GM18517 (cell line): ENCODE results near the gene IMMP2L.

Experiments used
- ATAC-seq: cut with Tn5 transposase; IDR thresholded peaks from one replicate; pipeline ENCODE4 v1.9.1; 2021; ENCODE audit warnings: mild to moderate bottlenecking, moderate library complexity; ENCODE audit not compliant: unreplicated experiment

Gene IMMP2L

DNA sequence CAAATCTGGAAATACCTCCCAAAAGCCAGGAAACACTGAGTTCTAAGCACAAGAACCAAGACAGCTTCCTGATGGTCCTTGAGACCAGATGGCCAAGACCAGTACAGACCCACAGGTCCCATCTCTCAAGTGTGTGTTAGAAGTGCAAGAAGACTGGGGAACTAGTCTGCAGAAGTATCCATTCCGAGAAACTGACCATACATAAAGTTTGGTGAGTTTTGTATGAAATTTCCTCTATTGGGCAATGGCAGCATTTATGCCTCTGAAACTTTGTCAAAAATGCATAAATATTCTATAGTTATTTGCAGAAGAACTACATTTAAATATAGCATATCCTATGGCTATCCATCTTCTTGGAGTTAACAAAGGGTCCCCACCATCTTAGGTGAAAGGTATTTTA lies 333.9 kb downstream of the IMMP2L start:
- no peak for ATAC-seq

DNA sequence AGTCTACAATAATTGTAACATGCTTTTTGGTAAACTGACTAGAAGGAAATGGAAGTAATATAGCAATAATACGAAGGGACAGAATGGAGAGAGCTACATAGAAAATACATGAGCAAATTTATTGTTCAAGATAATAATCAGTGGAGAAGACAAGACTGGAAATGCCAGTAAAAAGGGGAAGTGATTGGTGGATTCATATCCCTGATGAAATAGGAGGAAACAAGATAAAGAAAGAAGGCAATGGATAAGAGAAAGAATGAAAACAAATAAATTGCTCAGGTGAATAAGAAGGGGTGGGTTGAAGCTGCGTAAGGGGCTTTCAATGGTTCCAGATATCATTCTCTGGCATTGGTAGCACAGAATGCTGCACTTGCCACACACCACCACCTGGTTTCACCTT lies 335.5 kb downstream of the IMMP2L start:
- no peak for ATAC-seq

DNA sequence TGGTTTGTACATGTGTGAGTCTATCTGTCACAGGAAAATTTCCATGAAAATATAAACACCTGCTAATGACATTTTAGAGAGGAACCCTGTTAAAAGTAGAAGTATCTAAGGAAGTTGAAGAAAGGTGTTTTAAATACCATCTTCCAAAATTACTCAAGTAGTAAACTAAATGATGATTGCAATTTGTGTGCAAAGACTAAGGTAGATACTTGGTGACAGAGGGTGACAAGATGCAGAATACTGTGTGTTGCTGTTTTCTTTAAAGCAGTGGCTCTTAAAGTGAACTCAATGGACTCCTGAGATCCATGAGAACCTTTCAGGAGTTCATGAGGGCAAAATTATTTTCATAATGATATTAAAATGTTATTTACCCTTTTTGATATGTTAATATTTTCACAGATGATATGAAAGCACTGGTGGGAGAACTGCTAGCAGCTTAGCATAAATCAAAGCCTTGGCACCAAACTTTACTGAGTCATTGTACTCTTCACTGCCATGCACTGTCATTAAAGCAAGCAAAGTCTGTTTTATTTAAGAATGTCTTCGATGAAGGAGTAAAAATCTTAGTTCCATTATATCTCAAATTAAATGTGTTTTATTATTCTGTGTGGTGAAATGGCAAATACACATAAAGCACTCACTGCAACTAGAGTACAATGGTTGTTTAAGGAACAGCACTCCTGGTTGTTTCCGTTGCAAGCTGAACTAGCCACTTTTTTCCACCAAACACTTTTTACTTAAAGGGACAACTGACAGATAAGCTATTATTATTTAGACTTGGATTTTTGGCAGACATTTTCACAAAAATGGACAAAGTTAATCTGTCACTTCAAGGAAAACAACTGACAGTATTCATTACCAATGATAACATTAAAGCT lies 337.7 kb downstream of the IMMP2L start:
- ATAC-seq: no peak

DNA sequence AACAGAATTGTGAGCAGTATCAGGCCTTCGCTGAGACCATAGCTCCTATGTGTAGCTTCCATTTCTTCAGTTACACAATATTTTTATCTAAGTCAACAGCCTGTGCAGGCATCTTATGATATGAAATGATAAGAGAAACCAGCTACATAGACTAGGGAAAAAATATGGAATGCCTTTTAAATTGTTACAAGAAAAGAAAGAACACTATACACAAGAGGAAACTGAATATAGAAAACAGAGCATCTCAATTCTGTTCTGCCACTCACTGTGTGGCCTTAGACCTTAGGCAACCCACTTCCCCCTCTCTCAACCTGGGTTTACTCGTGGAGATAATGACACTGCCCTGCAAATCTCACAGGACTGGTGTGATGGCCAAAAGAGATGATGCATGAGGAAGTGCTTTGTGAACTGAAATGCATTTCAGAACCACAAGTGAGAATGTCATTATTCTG lies 338.5 kb downstream of the IMMP2L start:
- ATAC-seq: no peak

DNA sequence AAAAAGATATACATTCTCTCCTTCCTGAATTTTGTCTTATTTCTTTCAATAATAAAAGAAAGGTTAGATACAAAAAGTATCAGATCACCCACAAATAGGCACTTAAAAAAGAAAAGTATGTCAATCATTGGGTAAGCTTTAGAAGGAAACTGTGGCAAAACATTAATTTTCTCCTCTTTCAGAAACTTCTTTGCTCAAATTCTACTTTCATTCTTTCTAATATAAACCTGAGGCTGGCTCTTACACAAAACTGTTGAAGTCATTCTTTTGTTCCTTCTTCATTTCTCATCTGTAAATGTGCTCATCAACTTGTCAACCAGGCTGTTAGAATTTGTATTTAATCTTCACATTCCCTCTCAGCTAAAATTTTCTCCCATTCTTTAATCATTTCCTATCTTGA lies 346.7 kb downstream of the IMMP2L start:
- no peak for ATAC-seq

DNA sequence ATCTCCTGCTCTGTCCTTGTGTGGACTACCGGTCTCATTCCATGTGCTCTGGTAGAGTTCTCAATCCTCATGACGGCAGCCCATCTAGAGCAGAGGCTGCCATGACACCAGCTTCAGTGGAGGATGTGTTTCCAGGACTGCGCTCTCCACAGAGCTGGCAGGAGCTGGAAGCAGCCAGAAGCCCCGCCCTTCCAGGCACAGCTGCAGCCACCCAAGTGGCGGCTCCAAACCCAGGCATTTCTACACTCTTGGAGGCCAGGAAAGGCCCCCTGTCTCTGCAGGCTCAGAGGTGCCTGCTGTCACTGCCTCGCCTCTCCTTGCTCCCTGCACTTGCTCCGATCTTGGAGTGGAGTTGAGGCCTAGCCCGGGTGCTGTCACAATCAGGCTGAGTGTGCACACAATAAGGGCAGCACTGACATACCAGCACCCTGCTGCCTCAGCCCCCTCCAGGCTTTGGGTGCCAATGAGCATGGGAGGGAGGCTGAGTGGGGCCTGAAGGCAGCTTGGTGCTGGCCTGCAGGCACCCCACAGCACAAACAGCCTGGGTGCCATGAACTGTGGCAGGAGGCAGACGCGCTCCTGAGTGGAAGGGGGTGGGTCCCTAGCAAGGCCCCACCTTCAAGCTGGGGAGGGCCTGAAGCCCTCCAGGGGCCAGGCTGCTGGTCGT lies 349.3 kb downstream of the IMMP2L start:
- ATAC-seq: no peak

DNA sequence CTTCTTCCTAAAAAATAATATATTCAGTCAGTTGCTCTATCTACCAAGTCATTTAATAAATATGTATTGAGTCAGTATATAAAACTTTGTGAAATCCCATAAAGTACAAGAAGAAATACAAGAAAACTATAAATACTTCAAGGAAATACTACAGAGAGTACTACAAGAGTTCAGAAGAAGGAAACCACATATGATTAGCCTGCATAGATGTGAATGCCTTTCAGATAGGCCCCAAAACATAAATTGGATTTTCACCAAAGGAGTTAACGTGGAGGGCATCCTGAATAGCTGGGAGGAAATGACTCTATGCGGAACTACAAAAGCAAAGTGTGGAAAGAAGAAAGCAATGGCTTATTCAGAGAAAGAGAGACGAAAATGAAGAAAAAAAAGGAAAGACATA lies 351.3 kb downstream of the IMMP2L start:
- no peak for ATAC-seq

DNA sequence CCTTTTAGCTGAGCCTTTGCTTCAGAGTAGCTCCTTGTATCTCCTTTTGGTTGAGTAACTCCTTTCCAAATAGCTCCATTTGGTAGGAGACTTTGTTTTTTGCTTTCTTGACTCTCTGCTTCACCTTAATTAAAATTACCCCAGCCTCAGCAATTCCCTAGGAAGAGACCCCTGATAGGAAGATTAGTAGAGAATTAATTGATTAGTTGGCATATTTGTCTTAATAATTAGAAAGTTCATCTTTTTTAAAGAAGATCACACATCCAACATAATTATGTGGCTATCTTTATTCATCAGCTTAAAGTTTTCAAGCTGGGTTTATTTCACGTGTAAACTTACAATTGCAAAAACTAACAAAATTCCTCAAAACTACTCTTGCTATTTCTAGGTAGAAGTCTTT lies 352.2 kb downstream of the IMMP2L start:
- ATAC-seq: no peak

DNA sequence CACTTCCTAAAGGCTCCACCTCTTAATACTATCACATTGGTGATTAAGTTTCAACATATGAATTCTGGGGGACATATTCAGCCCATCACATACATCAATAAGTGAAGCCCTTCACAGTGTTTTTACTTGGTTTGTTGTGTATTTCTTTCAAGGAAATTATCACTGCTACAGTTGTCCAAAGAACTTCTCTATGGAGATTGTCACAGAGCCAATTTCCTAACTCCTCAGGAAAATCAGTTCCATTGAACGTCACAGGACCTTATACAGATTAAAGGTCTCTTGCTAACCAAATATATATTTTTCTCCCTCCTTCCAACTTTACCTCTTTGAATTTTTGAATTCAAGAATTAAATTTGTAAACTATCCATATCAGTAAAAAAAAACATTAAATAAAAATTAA lies 357.0 kb downstream of the IMMP2L start:
- ATAC-seq: no peak

DNA sequence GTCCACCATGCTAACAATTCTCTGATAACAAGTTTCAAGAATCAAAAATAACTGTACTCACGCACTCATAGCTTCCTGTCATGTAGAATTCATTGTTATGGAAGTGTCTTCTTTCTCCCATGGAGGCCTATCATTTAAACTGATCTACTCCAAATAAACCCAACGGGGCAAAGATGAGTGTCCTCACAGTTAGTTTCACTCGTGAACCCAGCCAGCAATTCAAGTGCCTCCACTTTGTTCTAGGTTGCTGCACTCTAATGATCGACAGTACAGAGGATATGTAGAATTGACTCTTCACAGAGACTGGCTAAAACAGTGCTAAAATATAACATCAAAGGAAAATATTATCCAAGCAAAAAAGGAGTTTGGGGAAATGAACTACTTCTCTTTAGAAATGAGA lies 360.0 kb downstream of the IMMP2L start:
- no peak for ATAC-seq

DNA sequence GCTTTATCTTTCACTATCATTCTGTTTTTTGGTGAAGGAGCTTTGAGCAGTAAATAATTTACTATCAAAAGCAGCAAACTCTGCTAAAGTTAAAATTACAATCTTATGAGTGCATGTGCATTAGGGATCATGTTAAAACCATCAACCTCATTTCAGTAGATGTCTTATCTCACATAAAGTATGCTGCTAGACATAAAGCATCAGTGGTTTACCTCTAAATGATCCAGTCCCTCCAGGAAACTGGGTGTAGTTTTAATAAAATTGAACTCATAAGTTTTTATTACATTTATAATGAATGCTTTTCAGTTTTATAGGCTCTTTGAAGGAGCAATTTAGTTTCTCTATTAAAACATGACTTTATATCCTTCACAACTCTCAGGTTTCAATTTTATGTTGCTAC lies 362.6 kb downstream of the IMMP2L start:
- no peak for ATAC-seq

DNA sequence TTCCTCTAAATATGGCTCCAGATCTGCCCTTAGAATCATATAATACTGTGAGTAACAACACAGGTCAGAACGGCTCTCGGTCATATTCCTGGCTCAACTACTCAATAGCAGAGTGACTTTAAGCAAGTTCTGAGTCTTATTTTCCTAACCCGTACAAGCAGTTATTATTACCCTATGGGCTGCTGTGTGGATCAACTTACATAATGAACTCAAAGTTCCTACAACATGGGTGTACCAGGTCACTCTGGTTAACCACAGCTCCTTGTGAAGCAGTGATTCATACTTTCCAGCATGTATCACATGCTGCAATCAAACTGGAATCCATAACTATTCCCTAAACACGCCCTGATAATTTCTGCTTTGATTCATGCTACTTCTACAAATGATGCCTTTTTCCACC lies 364.0 kb downstream of the IMMP2L start:
- no peak for ATAC-seq

DNA sequence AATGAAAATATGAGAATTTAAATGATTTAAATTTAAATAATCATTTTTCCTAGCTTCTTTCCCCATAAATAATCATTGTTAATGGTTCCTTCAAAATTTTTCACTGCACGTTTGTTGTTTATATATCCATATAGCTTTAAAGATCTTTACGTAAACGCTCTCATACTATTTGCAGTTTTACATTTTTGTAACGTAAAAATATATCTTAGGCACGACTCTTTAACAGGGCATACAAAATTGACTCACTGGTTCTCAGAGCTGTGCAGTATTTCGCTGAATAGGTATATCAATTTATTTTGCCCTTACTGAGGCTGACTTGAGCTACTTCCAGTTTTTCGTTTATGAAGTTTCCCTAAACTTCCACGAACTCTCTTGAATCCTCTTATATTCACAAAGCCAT lies 365.6 kb downstream of the IMMP2L start:
- ATAC-seq: no peak

DNA sequence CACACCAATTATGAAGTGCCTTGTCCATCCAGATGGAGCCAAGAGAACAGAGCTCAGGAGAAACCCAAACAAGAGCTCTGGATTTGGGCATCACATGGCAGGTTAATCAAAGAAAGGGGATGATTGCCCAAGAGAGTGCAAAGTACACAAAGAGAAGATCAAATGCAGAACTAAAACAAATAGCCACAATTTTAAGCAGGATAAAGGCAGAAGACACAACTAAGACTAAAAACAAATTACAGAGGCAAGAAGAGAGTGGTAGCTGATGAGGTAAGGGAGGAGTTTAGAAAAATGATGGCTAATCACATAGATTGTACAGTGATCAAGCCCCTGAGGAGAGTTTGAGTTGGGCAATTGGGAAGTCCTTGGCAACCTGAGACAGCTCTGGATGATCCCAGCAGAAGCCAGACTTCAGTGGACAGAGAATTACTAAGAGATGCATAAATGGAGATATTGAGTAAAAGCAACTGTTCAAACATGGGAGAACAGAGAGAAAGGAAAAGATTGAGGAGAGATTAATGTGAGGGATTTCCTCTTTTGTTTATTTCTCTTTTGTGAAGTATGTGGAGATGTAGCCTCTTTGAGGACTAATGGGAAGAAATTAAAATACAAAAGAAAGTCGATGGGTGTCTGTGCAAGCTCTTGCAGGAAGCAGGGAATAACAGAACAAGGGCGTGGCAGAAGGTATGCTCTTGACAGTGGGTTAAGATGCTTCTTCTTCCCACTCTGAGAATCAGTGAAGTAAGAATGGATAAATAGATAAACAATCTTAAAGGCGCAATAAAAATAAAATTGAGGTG lies 369.5 kb downstream of the IMMP2L start:
- no peak for ATAC-seq

DNA sequence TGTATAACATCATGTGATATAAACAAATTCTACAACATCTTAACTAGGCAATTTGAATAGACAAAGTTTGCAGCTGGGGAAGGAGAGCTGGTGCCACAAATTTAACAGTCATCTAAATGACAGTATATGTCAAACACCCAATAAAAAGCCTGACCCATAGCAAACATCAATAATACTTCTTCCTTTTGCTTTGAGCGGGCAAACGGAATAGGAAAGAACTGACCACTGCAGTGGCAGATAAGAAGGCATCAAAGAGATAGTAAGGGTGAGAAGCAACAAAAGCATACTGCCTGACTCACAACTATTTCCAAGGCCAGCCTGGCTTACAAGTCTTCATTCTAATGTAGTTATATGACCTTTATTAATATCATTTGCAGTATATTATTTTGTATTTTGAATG lies 371.5 kb downstream of the IMMP2L start:
- ATAC-seq: no peak

DNA sequence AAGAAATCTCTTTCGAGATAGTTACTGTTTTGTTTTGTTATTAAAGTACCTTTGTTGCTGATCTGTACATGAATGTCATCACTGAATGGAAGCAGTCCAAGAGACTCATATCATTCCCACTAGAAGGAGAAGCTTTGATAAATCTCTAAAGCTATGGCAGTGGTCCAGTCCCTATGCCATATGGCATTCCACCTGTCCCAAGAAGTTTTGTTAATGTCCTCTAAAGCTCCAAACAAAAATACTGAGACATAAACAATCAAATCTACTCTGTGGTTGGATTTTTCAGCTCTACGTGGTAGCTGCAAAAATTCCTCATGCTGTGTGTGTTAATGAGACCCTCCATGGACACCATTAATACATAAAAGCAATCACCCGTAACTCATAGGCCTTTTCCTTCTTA lies 377.3 kb downstream of the IMMP2L start:
- no peak for ATAC-seq

DNA sequence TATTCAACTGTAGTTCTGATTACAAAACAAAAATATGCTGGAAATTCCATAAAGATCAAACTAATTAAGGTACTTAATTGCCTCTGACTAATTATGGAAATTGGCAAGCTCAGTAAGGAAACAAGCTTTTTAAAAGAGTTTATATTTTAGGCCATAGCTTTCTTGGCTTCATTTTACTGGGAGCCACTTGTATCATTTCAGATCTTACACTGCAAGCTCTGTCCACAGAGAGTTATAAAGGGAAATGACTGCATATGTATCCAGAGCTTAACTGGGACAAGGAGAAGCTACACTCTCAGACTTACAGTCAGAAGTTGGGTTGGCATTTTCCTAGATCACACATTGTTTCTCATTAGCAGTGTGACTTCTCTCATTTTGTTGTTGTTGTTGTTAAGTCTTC lies 379.0 kb downstream of the IMMP2L start:
- ATAC-seq: no peak

DNA sequence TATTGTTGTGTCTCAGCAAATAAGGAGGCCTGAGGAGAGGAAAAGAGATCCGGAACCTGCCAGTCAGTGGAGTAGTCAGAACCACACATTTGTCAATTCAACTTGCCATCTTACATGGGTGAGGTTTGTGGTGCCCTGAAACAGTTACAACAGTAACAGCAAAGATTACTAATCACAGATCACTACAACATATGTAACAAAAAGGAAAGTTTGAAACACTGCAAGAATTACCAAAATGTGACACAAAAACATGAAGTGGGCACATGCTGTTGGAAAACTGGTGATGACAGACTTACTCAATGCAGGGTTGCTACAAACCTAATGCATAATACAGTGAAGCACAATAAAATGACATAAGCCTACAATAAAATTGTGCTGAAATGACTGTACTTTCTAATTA lies 382.0 kb downstream of the IMMP2L start:
- no peak for ATAC-seq

DNA sequence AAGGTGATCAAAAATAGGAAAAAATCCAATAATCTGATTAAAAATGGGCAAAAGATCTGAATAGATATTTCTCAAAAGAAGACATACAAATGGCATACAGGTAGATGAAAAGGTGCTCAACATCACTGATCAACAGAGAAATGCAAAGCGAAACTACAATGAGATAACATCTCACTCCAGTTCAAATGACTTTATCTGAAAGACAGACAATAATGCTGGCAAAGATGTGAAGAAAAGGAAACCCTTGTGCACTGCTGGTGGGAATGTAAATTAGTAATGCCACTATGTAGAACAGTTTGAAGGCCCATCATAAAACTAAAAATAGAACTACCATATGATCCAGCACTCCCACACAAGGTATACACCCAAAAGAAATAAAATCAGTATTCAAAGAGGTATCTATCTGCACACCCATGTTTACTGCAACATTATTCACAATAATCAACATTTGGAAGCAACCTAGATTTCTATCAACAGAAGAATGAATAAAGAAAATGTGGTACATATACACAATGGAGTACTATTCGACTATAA lies 386.3 kb downstream of the IMMP2L start:
- ATAC-seq: no peak

DNA sequence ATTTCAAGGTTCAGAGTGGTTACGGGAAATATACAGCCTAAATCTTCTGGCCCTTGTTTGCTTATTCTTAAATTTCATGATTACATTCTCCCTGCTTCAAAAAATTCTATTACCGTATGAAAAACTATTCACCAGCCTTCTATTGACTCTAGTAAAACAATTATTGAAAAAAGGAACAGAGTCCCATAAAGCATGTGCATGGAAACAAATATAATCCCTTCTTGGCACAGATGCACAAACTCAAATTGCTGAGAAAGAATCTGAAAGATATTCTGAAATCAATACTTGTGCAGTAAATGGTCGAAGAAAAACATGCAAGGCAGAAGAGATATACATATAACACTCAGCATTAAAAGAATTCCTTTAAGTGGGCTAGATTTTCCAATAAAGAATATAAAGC lies 387.8 kb downstream of the IMMP2L start:
- no peak for ATAC-seq

DNA sequence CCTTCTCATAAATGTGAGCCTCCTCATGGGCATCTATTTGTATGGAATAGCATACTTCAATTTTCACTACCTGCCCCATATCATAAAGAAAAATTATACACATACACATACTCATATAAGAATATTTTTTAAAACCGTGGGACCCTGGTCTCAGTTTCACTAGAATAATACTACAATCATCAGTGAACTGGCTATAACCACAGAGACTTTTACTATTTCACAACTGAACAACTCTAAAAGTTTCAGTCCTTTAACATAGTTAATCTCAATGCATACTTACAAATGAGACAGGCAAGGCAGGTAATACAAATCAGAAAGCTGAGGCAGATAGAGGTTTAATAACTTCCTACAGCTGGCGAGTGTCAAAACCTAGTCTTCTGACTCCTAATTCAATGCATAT lies 388.3 kb downstream of the IMMP2L start:
- no peak for ATAC-seq
